Muscle of arm (tissue), 12 donors: Measurements from ENCODE around the gene CRYL1. TPM values are rescaled to one million over a fixed set of nuclear protein-coding genes. Genes with fewer than 3 reads are reported as not detected.

Experiments used
- polyA plus RNA-seq, 12 donors: library from polyadenylated mRNA; unstranded; fragments of 120-200 nt; gene quantifications; one replicate each; pipeline ENCODE4 v1.2.1, GENCODE V29; 2013; ENCODE audit not compliant: insufficient read length in 12 of 12

Gene CRYL1
- polyA plus RNA-seq, 12 donors: 20.7 to 33.5 (median 25.2) TPM; not detected in 1

Other genes starting within 250 kb of the CRYL1 start
- gene IFT88, start 41.3 kb upstream of the CRYL1 start, polyA plus RNA-seq: 10 to 100 TPM in 11 of 12 donors, not detected in 1; 12.6 to 27.8 (median 16.8) TPM
- gene IL17D, start 177.8 kb upstream of the CRYL1 start, polyA plus RNA-seq: 10 to 100 TPM in 11 of 12 donors, not detected in 1; 20.7 to 53.0 (median 32.6) TPM
- 10 to 100 TPM in 9 of 12 donors, 1 to 10 TPM in 1, not detected in 2; 9.9 to 17.1 (median 13.8) TPM for gene EEF1AKMT1, start 248.1 kb upstream of the CRYL1 start, polyA plus RNA-seq